GM18498 (cell line): ENCODE results near the gene SHBG.
"Not testable (repeated sequence)": the region's sequence is repeated elsewhere in the genome, so short reads cannot be mapped to it uniquely, and the experiment has no call there.

ENCODE experiments used
- ATAC-seq: cut with Tn5 transposase; IDR thresholded peaks from one replicate; pipeline ENCODE4 v1.9.1; 2021; ENCODE audit warnings: mild to moderate bottlenecking, moderate library complexity; ENCODE audit not compliant: unreplicated experiment

The SHBG gene, protein sequence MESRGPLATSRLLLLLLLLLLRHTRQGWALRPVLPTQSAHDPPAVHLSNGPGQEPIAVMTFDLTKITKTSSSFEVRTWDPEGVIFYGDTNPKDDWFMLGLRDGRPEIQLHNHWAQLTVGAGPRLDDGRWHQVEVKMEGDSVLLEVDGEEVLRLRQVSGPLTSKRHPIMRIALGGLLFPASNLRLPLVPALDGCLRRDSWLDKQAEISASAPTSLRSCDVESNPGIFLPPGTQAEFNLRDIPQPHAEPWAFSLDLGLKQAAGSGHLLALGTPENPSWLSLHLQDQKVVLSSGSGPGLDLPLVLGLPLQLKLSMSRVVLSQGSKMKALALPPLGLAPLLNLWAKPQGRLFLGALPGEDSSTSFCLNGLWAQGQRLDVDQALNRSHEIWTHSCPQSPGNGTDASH

DNA sequence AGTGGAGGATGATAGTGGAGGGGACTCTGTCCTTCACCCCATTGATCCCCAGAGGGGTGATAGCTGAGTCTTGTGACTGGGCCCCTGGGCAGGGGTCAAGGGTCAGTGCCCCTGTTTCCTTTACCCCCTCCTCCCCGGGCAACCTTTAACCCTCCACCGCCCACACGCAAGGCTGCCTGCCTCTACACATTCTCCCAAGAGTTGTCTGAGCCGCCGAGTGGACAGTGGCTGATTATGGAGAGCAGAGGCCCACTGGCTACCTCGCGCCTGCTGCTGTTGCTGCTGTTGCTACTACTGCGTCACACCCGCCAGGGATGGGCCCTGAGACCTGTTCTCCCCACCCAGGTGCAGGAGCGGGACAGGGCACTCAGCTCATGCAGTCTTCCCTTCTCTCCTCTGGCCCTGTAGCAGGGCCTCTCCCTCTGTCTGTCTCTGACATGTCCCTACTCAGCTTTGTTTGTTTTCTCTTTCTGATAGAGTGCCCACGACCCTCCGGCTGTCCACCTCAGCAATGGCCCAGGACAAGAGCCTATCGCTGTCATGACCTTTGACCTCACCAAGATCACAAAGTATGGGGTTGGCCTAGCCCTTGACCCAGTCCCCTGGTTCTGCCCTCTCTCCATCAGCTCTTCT is at the start of gene SHBG:
Gene SHBG (plus strand): TSS at position 197 of the 633 bp plus-strand sequence. CDS start 38 bp downstream, at position 235.
- no peak for ATAC-seq

DNA sequence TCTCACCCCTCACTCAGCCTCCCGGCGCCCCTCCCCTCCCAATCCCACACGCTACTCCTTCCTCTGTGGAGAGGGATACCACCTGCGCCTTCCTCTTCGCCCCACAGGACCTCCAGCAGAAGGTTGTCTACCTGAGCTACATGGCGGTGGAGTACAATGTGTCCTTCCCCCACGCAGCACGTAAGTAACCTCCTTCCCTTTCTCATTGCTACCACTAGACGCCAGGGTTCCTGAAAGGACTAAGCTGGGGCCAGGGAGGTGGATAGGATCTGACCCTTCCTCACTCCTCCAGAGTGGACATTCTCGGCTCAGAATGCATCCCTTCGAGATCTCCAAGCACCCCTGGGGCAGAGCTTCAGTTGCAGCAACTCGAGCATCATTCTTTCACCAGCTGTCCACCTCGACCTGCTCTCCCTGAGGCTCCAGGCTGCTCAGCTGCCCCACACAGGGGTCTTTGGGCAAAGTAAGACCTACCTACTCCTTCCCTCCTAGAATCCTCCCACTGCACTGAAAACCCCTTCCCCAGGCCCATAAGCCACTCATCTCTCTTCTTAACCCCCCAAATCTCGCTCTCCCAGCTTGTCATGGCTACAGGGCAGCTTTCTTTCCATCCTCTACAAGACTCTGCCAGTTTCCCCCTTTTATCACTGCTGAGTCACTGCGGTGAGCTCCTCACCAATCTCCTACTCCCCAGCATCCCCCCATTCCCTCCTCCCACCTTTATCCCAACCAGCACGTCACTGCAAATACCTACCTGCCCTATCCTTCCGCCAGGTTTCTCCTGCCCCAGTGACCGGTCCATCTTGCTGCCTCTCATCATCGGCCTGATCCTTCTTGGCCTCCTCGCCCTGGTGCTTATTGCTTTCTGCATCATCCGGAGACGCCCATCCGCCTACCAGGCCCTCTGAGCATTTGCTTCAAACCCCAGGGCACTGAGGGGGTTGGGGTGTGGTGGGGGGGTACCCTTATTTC is 49.0 kb upstream of the SHBG start:
- no peak for ATAC-seq

DNA sequence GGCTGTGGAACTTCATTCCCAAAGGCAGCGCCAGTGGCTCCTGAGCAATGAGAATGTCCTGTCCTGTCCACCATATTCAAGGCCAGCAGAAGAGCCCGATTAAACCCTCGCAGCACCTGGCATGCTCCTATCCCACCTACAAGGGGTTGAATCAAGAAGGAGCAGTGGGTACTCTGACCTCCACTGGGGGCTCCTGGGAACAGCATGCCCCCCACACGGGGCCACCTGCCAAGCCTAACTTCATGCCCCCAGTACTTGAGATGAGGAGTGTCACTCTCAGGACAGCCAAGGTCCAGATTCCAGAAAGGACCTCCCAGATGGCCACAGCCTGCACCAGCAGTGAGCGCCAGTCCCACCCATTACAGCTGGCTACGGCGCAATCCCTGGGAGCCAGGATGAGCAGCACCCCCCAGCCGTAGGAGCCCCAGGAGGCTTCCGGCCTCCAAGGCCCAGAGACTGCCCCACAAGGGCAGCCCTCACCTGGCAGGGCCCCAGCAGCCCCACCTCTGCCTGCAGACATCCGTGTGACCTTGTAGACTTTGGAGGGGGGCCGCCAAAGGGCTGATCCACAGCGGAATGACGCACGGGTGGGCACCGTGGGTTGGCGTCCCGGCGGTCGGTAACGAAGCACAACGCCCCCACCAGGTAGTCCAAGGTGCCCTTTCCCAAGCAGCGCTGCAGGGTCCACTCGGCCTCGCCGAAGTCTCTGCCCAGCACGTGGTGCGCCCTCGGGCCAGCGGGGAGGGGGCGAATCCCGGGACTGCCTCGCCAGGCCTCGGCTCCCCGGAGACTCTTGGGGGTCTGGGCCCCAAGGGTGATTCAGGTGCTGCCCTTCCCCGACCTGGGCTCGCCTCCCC is 47.3 kb upstream of the SHBG start:
- no peak for ATAC-seq

DNA sequence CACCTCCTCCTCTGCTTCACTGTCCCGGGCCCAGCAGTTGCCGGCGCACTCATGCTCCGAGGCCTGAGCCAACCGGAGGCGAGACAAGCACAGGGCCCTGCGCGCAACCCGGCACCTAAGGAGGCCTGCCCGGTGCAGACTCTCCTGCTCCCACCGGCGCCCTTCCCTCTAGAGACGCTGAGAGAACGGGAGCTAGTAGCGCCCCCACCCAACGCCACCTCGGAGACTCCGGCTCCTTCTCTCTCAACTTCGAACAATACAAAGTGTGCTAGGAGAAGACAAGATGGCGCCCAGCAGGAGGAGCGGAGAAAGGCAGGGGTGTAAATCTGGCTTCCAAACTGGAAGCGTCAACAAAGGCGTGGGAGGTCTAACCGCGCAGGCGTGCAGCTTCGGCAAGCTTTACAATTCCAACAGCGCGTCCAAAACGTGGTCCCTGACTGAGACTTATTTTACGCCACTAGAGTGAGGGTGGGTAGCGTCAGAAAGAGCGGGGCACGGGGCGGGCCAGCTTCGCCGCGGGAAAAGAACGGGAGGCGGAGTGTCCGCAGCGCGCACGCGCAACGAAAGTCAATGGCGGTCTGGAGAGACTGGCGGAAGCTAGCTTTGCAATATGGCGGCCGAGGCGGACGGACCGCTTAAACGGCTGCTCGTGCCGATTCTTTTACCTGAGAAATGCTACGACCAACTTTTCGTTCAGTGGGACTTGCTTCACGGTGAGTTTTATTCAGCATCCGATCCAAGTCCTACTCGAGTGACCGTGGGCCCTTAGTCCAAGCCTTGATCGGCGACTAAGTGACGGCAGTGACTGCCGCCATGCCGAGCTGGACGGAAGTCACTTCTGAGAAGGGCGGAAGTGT is 46.5 kb upstream of the SHBG start, which contains the start of gene MPDU1:
Gene MPDU1 (plus strand): TSS at position 600 of the 857 bp plus-strand sequence. CDS start 11 bp downstream, at position 611.
- peak; percentile 72 for ATAC-seq

DNA sequence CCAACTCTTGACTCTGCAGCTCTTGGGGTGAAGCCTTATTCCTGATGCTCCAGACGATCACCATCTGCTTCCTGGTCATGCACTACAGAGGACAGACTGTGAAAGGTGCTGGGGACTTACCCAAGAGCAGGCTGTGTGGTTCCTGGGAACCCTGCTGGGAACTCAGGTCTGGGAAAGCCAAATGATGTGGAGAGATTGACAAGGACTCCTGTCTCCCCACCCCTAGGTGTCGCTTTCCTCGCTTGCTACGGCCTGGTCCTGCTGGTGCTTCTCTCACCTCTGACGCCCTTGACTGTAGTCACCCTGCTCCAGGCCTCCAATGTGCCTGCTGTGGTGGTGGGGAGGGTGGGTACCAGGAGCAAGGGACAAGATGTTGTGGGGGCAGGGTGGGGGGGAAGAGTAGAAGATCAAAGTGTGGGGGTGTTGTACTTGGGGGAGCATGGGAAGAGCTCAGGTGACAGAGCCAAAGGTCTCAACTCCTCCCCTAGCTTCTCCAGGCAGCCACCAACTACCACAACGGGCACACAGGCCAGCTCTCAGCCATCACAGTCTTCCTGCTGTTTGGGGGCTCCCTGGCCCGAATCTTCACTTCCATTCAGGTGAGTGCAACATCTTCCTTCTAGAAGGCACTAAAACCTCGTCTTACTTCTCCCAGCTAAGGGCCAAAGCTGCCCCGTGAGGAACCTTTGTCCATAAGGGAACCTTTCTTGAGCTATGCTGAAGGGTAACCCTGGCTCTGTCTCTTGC is 43.1 kb upstream of the SHBG start:
- no peak for ATAC-seq

DNA sequence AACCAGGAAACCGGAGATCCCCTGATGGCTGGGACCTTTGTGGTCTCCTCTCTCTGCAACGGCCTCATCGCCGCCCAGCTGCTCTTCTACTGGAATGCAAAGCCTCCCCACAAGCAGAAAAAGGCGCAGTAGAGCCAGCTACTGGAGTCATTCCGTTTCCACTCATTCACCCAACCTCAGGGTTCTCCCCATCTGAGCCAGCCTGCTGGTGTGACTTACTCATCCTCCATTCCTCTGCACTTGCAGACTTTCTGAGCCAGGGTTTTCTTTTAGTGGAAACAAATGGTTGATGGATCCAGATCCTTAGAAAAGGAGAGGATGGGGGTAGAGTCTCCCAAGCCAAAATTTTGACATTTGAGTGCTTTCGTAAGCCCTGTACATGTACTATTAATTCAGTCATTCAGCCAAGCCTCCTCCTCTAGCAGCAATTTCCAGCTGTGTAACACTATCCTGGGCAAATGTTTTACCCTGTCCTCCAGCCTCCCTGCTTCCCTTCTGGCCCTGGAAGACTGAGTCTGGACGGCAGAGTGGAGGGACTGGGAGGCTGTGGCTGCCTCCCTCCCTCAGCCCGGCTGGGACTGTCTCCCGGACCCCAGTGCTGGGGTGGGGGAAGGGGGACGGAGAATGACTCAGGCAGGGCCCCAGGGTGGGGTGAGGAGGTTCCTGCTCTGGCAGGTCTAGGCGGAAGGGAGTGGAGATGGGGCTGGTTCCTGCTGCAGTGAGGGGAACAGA is 42.3 kb upstream of the SHBG start:
- ATAC-seq, result no peak

DNA sequence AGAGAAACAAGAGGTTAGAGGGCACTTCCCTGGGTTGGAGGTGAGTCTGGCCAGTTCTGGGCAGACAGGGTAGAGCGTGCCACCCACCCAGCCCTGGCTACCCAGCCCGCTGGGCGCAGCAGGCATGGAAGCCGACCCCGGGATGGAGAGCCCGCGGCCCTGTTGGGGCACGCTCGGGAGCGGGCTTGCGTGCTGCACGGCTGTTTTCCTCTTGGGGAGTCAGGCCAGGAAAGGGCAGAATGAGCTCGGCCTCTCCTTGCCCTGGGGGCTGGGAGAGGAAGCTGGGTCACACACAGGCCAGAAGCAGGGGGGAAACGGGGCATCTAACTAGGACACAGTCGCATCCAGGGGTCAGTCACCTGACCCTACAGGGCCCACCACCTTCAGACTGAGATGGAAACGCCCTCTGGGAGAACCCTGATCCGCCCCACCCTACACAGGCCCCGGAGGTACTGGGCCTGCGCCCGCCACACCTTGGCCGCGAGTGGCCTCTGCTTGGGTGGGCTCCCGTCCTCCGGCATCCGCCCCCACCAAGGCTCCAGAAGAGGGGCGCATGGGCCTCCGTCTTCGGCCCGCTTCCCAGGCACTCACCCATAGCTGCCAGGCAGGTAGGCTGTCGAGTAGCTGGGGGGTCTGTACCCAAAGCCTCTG is 41.3 kb upstream of the SHBG start:
- no peak for ATAC-seq

DNA sequence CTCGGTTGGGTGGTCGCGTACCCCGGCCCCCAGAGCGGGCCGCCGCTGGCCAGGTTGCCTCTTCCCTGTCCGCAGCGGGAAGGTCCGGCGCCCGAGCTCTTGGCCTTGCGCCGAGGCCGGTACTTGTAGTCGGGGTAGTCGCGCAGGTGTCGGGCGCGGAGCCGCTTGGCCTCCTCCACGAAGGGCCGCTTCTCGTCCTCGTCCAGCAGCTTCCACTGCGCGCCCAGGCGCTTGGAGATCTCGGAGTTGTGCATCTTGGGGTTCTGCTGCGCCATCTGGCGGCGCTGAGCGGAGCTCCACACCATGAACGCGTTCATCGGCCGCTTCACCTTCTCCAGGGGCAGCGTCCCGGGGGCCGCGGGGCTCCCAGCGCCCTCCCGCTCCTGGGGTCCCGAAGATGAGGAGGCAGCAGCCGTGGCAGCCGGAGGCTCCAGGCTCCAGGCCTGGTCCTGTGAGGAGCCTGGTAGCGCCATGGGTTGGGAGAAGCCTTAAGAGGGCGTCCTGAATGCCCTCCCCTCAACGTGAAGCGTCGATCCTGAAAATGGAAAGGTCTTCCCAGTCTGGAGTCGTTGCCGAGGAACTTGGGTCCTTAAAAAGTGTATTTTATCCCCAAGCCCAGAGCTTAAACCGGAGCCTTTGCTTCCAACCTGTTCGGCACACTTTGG is 40.6 kb upstream of the SHBG start:
- ATAC-seq, result no peak

DNA sequence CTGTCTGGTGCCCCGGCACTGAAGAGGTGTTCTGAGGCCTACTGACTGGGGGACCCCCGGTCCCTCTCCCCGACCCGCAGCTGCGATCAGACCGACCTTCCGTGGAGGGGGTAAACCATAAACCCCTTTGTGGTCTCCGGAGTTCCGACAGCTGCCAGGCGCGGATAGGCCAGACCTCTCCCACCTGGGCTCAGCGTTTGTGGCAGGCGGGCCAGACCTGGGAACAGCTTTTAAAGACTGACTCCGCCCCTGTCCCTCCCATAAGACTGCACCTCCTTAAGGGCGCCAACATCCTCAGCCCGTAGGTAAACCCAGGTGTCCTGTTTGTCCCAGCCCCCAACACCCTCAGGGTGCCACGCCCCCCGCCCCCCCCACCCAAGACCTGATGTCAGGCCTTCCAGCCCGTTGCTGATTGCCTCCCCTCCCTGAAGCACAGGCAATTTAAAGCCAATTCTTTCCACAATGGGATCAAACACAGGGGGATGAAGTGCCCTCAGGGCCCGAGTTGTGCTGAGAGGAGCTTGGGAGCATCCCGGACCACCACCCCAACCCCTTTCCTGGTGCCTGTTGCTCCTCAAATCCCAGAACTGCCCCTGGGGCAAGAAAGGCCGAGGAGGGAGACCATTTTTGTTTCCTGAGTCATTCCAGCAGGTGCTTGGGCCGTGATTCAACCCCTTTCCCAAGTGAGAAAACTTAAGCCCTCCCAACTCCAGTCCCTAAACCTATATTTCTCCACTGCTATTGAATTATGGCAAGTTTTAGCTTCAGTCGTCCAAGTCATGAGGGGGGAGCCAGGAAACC is 39.8 kb upstream of the SHBG start, which contains the start of gene SOX15:
Gene SOX15 (minus strand): TSS at position 204 of the 801 bp plus-strand sequence. CDS start 418 bp downstream, outside the sequence.
- ATAC-seq, result no peak

DNA sequence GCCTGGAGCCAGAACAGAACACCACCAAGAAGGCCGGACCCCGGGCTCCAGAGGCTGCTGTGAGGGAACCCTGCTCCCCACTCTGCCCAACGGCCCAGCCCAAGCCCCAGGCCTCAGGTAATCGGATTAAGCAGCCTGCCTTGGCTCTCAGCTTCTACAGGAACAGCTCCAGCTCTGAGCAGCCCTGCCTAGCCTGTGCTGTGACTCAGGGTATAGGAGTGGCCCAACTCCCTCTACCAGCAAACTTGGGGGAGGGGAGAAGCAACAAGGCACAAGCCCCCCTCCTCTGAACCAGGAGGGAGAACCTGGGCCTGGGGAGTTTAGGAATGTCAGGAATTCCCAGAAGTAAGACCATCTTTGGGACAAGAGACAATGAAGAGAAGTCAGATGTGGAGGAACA is 39.2 kb upstream of the SHBG start:
- no peak for ATAC-seq

DNA sequence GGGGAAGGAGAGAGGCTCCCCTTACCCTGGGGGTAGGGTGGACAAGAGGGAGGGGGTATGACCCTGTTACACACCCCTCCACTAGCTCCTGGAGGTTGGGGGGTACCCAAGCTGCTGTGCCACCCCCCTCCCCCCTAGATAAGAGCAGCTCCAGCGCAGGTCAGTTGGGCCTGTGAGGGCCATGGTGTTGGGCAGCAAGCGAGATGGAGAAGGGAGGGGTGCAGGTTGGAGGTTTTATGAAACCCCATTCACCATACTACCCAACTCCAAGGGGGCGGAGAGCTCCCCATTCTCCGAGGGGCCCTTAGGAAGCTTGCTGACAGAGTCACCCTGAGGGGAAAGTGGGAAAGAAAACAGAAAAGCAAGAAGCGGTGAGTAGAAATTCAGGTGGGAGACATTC is 38.3 kb upstream of the SHBG start:
- ATAC-seq, result no peak

DNA sequence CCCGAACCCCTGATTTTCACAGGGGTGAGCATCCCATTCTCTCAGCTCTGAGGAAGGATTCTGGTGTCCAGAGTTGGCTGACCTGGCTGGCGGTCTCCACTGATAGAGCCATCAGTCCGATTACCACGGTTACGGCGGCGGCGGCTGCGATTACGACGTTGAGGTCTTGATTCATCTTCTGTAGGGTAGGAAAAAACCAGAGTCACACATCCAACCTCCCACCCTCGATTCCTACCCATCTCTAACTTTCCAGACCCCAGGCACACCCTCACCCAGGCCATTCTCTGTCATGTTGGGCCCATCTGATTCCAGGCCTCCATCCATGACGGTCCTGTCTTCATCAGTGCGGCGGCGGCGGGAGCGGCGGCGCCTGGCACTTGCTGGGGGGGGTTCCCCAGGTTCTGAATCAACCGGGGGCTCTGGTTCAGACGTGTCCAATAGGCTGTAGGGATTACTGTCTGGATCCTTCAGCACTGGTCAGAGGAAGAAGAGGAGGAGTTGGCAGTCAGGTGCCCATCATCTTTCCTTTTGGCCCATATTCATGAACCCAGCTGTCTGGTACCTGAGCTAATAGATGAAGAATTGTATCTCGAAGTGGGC is 37.4 kb upstream of the SHBG start:
- ATAC-seq, result no peak

DNA sequence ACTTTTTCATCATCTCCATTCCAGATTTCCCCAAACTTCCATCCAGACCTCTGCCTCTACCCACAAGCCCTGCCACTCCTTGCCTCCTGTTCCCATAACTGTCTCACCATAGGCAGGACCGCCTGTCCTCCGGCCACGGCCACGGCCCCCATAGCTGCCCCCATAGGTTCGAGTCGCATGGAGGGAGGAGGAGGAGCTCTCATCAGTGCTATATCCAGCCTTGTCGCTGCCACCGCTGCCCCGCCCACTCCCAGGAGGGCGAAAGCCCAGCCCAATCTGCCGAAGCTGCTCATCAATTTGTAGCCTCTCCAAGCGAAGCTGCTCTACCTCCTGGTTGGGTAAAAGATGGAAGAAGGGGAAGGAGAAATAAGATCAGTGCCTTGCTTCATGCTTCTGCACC is 36.6 kb upstream of the SHBG start:
- ATAC-seq, result no peak

DNA sequence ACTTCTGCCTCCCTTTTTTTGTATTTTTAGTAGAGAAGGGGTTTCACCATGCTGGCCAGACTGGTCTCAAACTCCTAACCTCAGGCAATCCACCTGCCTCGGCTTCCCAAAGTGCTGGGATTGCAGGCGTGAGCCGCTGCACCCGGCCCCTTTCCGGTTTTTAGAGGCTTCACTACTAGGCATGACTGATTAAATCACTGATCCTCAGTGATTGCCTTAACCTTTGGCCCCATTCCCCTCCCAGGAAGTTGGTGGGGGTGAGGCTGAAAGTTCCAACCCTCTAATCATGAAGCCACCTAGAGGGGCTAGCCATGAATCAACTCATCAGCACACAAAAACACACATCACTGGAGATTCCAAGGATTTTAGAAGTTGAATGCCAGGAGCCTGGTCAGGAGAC is 32.4 kb upstream of the SHBG start:
- not testable (repeated sequence) for ATAC-seq

DNA sequence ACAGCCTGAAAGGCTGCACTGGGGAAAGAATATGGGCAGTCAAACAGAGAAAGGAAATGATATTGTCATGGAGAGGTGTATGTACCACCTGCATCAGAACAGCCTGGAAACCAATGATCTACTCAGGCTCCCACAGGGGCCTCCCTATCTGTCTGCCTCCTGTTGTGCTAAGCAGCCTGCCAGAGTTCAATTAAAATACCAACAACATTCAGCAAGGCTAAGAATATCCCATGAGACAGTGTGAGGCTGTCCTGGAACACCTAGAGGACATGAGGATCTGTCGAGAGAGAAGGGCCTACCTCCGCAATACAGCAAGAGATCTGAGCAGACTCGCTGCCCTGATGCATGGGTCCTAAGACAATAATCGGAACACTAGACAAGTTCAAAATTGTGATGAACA is 23.7 kb upstream of the SHBG start:
- ATAC-seq, result no peak

DNA sequence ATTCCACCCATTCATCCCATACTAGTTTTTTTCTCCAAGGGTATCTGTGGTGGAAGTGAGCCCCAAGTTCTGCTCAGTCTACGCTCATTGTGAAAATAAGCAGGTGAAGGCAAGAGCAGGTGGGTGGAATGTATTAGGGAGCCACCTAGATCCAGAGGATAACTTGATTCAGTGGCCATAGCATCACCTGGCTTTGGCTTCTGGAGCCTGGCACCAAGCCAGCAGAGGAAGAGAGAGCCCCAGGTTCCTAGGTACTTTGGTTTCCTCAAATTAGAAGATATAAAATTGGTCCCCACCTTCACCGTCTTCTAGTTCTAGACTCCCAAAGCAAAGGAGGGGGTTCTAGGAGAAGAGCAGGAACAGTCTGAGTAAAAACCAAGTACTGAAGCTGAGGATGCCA is 19.3 kb upstream of the SHBG start:
- no peak for ATAC-seq
